Retinal pigment epithelial cell (primary cell): ENCODE data around the gene SPNS3.

Experiments
- DNase-seq: peaks from one replicate; pipeline ENCODE4 v3.0.0-alpha.2; 2010; ENCODE audit warnings: low read depth
- H3K4me3 ChIP-seq: 2 replicates; pipeline ENCODE4 v1.5.1; 2011; ENCODE audit warnings: mild to moderate bottlenecking, low read length, control low read depth, moderate library complexity
- CTCF ChIP-seq: conservative IDR thresholded peaks from 2 replicates; pipeline ENCODE4 v1.5.1; 2011; ENCODE audit warnings: low read depth, low read length, control low read depth, inconsistent platforms

SPNS3 gene

GRCh38 chr17:4504188-4504587, 70.4 kb downstream of the SPNS3 start:
- DNase-seq = no peak
- H3K4me3 ChIP-seq = no peak overlapping the region
- TF ChIP-seq CTCF = no peak

DNA sequence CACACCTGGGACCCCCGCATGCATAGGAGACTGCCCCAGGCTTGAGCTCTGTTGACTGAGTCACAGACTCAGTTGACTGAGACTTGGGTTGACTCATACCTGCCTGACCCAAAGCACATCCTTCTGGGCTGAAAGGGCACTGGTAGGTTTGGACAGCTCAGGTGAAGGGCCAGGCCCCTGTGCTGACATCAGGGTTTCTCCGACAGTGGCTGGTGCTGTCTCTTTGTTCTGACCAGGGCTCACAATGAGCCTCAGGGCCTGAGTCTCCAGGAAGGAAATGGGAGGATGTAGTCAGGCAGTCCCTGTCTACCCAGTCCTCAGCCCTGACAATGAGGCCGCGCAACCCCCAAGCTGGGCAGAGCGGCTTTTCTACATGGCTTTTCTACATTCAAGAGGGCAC, 71.4 kb downstream of the SPNS3 start:
- no peak for DNase-seq
- TF ChIP-seq CTCF = no peak
- H3K4me3 ChIP-seq = no peak overlapping the region

DNA sequence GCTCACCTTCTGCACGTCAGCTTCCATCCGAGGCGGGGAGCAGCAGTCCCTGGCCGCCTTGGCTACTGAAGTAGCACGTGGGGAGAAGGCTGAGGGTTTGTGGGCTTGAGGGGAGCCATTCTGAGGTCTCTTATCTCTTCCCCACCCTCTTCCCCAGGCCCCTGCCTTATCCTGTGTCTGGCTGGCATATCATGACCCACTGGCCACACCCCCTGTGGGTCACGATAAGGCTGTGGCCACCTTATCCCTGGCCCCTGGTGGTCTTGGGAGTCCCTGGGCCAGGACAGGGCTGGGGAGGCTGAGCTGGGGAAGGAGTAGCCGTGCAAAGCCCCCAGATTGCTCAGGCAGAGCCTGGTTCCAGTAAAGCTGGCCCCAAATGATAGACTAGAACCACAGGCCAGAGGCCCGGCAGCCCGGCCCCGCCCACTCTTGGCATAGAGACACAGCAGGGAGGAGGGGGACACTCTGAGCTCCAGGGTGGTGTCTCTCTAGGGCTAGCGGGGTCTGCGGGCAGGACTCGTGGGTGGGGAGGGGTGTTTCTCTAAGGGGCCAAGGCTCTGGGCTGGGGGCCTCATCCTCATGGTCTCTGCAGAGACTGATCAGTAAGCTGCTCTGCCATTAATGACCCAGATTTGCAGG, 72.6 kb downstream of the SPNS3 start:
- no peak for DNase-seq
- no peak for TF ChIP-seq CTCF
- no peak overlapping the region for H3K4me3 ChIP-seq

GRCh38 chr17:4506892-4507291, 73.2 kb downstream of the SPNS3 start:
- TF ChIP-seq CTCF = no peak
- H3K4me3 ChIP-seq = no peak overlapping the region
- no peak for DNase-seq

DNA sequence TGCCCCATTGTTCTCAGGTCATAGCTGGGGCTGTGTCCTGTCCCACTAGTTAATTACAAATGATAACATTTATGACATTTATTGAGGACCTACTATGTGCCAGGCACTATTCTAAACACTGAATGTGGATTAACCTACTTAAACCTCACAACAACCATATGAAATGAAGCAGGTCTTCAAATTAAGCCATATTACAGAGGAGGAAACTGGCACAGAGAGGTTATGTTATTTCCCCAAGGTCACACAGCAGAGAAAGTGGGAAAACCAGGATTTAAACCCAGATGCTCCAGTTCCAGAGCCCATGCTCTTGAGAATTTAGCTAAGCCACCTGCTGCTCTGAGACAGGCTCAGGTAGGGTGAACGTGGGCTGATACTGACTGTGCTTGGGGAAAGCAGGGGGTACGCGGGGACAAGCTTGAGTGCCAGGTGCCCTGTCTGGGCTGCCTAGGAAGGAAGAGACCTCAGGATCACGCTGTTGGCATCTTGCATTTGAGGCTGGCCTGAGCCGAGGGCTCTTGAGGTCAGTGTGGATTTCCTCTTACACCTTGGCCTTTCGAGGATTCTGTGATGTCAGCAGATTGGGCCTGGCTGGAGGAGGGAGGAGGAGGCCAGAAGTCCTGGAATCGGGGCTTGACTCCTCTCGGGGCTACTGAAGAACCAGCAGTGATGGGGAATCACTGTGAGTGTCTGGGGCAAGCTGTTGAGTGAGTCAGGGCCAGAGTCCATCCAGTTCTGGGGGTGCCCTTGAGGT, 73.8 kb downstream of the SPNS3 start:
- H3K4me3 ChIP-seq = no peak overlapping the region
- no peak for DNase-seq
- no peak for TF ChIP-seq CTCF

DNA sequence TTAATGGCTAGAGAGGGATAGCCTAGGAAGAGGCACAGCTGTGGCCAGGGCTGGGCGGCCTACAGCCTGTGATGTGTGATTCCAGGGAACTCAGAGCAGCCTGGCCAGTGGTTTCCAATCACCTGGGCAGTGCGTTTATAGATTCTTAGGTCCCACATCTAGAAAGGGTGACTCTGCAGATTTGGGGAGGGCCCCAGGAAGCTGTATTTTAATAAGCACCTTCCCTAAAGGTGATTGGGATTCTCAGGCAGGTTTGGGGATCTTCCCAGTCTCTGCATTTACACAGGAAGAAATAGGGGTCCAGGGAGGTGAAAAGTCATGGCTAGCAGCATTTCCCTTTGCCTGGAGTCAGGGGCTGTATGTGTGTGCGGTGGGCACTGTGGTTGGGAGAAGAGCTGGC, 74.5 kb downstream of the SPNS3 start:
- no peak for DNase-seq
- no peak for TF ChIP-seq CTCF

GRCh38 chr17:4509401-4509800, 75.7 kb downstream of the SPNS3 start:
- H3K4me3 ChIP-seq = no peak overlapping the region
- no peak for TF ChIP-seq CTCF
- no peak for DNase-seq

More for the DNA sequence above, 74.5 kb downstream of the SPNS3 start:
- H3K4me3 ChIP-seq = no peak overlapping the region
